Activated CD8-positive, alpha-beta memory T cell treated with anti-CD3 and anti-CD28 coated beads, Interleukin-2, amount 50 U/mL, for 24 hours (primary cell): ENCODE results near the gene ZNF653.
"Not testable (repeated sequence)": the region's sequence is repeated elsewhere in the genome, so short reads cannot be mapped to it uniquely, and the experiment has no call there.

Source experiments
- DNase-seq: peaks from one replicate; pipeline ENCODE4 v3.0.0-alpha.2; 2020; ENCODE audit errors: extremely low read depth

Gene ZNF653

GRCh38 chr19:11456659-11457058 is 49.0 kb downstream of the ZNF653 start:
- DNase-seq, result no peak

GRCh38 chr19:11455233-11455554 is 50.4 kb downstream of the ZNF653 start:
- not testable (repeated sequence) for DNase-seq

GRCh38 chr19:11453468-11454341 is 51.9 kb downstream of the ZNF653 start:
- DNase-seq, result no peak

- DNase-seq, result no peak
These were observed 52.9 kb downstream of the ZNF653 start for GRCh38 chr19:11452620-11453310.

- no peak for DNase-seq
These were observed 53.6 kb downstream of the ZNF653 start for GRCh38 chr19:11451871-11452619.

GRCh38 chr19:11451327-11451870 is 54.2 kb downstream of the ZNF653 start:
- no peak for DNase-seq

- no peak for DNase-seq
These were observed 54.9 kb downstream of the ZNF653 start for GRCh38 chr19:11450570-11451326.

- no peak for DNase-seq
These were observed 56.6 kb downstream of the ZNF653 start for GRCh38 chr19:11448923-11449554.

GRCh38 chr19:11448410-11448809 is 57.2 kb downstream of the ZNF653 start:
- DNase-seq, result no peak

- DNase-seq, result no peak
These were observed 58.0 kb downstream of the ZNF653 start for GRCh38 chr19:11447347-11448262.

- DNase-seq, result no peak
These were observed 58.9 kb downstream of the ZNF653 start for GRCh38 chr19:11446652-11447301.

GRCh38 chr19:11446271-11446651 is 59.4 kb downstream of the ZNF653 start:
- no peak for DNase-seq

GRCh38 chr19:11445141-11445540 is 60.5 kb downstream of the ZNF653 start:
- no peak for DNase-seq

- no peak for DNase-seq
These were observed 61.6 kb downstream of the ZNF653 start for GRCh38 chr19:11444059-11444458.

GRCh38 chr19:11437955-11438354 is 67.7 kb downstream of the ZNF653 start:
- no peak for DNase-seq

- DNase-seq, result no peak
These were observed 69.8 kb downstream of the ZNF653 start for GRCh38 chr19:11435833-11436313.

GRCh38 chr19:11435057-11435832 is 70.4 kb downstream of the ZNF653 start, which contains the start of the genes ODAD3 and PRKCSH:
Gene ODAD3 (minus strand): TSS chr19:11435121. CDS start chr19:11435016, 105 bp downstream.
Gene PRKCSH (plus strand): TSS chr19:11435635. CDS start chr19:11436118, 483 bp downstream.
- DNase-seq, result peak; percentile 99

- no peak for DNase-seq
These were observed 71.0 kb downstream of the ZNF653 start for GRCh38 chr19:11434703-11435056.
